Transverse colon (tissue), 4 donors: ENCODE results near the gene TFIP11. TPM values are rescaled to one million over a fixed set of nuclear protein-coding genes. Genes with fewer than 3 reads are reported as not detected.

Experiments used
- DNase-seq: peaks from one replicate; pipeline ENCODE4 v3.0.0-alpha.2; 2019
- H3K27ac ChIP-seq, 4 donors: fragments of 200-600 bp; sonication (generic); 2 replicates each; pipeline ENCODE4 v1.5.1; 2016 to 2018; ENCODE audit warnings: inconsistent platforms in 4 of 4
- H3K27me3 ChIP-seq: fragments of 200-600 bp; sonication (generic); 2 replicates; pipeline ENCODE4 v1.5.1; 2017; ENCODE audit warnings: inconsistent platforms
- H3K36me3 ChIP-seq, 4 donors: fragments of 200-600 bp; sonication (generic); 2 replicates each; pipeline ENCODE4 v1.5.1; 2017 to 2019; ENCODE audit warnings: inconsistent platforms in 4 of 4
- H3K4me1 ChIP-seq, 4 donors: fragments of 200-600 bp; sonication (generic); 2 replicates each; pipeline ENCODE4 v1.5.1; 2017 to 2020; ENCODE audit warnings: inconsistent platforms in 4 of 4
- H3K4me3 ChIP-seq, 4 donors: fragments of 200-600 bp; sonication (generic); 1 replicate in 1 of 4; 2 replicates in 3 of 4; pipeline versions ENCODE4 v1.5.1 to v1.6.1; 2017 to 2019; ENCODE audit warnings: inconsistent platforms in 4 of 4
- H3K9me3 ChIP-seq, 2 donors: fragments of 200-600 bp; sonication (generic); 2 replicates each; pipeline ENCODE4 v1.5.1; 2017 to 2019; ENCODE audit warnings: inconsistent platforms in 2 of 2
- EP300 ChIP-seq: sonication (generic); formaldehyde crosslinking; IDR thresholded peaks from one replicate; pipeline ENCODE4 v1.6.1; 2017; ENCODE audit warnings: antibody characterized with exemption, low read depth
- POLR2A ChIP-seq: fragments of 450-650 bp; IDR thresholded peaks from one replicate; pipeline ENCODE4 v1.6.1; 2016; ENCODE audit warnings: antibody characterized with exemption, mild to moderate bottlenecking, moderate library complexity
- POLR2AphosphoS5 ChIP-seq, 3 donors: sonication (generic); formaldehyde crosslinking; IDR thresholded peaks; one replicate each; pipeline ENCODE4 v1.6.1; 2016; ENCODE audit warnings: antibody characterized with exemption in 3 of 3
- WGBS, 2 donors: methylation state at CpG; one replicate each; pipeline ENCODE4 v1.1.5; 2018; ENCODE audit warnings: low coverage in 1 of 2; 5-methylcytosine and 5-hydroxymethylcytosine counted together
- in situ Hi-C, 4 donors: fragments of 200-750 bp; cut with MboI; loops; one replicate each; pipeline versions ENCODE4 v1.15.0 to v1.15.1; 2017; ENCODE audit warnings: low sequenced_read_pairs in 3 of 4, low pct_ligation_motif_present in 1 of 4, low pct_unique_long_range_greater_than_20kb in 1 of 4
- intact Hi-C: fragments of 100-400 bp; cut with DNase I; formaldehyde crosslinking; loops from one replicate; pipeline ENCODE4 v1.15.1; 2023; ENCODE audit warnings: low total_unique reads
- total RNA-seq, 4 donors: library from RNA; depleted of rRNA; stranded (reverse); fragments of >200 nt; gene quantifications; one replicate each; pipeline ENCODE4 v1.1.0, GENCODE V29; 2016
- TF ChIP-seq, protein P1 (sequence below), 5 experiments: fragments of 200-600 bp in 3 of 5; fragments of 450-650 bp in 2 of 5; sonication (generic) in 3 of 5; IDR thresholded peaks; 1 replicate in 2 of 5; 2 replicates in 3 of 5; pipeline ENCODE4 v1.5.1; 2016 to 2017; ENCODE audit warnings: antibody characterized with exemption in 5 of 5, inconsistent platforms in 3 of 5, mild to moderate bottlenecking in 2 of 5, moderate library complexity in 1 of 5

TFIP11 gene
- total RNA-seq, 4 donors from 2014 or later: 5.2 to 33.7 (median 31.1) TPM

DNA sequence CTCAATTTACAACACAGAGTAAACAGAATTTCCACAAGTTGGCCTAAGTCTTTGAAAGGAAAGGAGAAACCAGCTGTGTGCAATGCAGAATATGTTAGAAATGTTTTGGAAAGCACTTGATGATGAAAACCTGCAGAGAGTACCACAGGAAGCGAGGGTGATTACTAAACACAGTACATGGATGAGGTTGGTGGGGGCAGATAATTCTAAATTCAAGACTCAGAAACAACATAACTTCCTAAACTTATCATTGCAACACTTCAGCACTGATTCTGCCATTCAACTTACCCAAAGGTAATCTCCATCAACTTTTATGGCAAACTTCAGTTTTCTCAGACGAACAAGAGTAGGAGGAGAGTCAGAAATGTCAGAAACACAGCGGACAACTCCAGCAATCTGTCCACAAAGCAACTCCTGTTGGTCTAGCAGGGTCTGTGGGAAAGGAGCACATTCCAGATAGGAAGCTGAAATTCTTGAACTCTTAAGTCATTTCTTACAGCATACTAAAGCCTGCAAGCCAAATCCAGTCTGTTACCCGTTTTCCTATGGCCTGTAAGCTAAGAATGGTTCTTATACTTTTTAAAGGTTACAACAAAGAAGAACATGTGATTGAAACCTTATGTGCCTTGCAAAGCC, 35.5 kb downstream of the TFIP11 start:
- Histone ChIP-seq H3K27ac (no peak overlapping the region), H3K27me3 (no peaks in the 10 kb centered on the region), H3K9me3 (no peaks in the 10 kb centered on the region), H3K36me3 (peaks cover 0 to 42% (median 12%) of the 10 kb centered on the region in 4 donors), H3K4me1 (peaks cover 15 to 34% (median 27%) of the 10 kb centered on the region in 4 donors), H3K4me3 (no peak overlapping the region)
- no peak for DNase-seq
- TF ChIP-seq, protein P1, sequence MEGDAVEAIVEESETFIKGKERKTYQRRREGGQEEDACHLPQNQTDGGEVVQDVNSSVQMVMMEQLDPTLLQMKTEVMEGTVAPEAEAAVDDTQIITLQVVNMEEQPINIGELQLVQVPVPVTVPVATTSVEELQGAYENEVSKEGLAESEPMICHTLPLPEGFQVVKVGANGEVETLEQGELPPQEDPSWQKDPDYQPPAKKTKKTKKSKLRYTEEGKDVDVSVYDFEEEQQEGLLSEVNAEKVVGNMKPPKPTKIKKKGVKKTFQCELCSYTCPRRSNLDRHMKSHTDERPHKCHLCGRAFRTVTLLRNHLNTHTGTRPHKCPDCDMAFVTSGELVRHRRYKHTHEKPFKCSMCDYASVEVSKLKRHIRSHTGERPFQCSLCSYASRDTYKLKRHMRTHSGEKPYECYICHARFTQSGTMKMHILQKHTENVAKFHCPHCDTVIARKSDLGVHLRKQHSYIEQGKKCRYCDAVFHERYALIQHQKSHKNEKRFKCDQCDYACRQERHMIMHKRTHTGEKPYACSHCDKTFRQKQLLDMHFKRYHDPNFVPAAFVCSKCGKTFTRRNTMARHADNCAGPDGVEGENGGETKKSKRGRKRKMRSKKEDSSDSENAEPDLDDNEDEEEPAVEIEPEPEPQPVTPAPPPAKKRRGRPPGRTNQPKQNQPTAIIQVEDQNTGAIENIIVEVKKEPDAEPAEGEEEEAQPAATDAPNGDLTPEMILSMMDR (IDR thresholded peaks at IDR 0.05): no peak
- TF ChIP-seq POLR2AphosphoS5 (IDR thresholded peaks at IDR 0.05) (no peak), EP300 (no peak), POLR2A (no peak)
- 84 to 90% methylated on average over 4 of the region's 4 CpGs for WGBS, 2 donors
- in situ Hi-C loops (no loop called here), intact Hi-C loops (no loop called here)

DNA sequence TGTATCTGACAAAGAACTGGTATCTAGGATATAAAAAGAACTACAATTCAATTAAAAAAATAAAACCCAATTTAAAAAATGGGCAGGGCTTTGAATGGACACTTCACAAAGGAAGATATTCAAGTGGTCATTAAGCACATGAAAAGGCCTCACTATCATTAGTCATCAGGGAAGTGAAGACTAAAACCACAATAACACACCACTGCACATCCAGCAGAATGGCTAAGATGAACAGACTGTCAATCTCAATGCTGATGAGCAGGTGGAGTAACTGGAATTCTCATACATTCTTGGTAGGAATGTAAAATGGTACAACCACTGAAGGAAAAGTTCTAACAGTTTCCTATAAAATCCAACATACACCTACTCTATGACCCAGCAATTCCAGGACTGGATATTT, 37.6 kb downstream of the TFIP11 start:
- H3K36me3 ChIP-seq: peaks cover 0 to 61% (median 21%) of the 10 kb centered on the region in 4 donors
- TF ChIP-seq, protein P1 (IDR thresholded peaks at IDR 0.05): no peak
- TF ChIP-seq EP300 (no peak), POLR2AphosphoS5 (IDR thresholded peaks at IDR 0.05) (no peak), POLR2A (no peak)
- no peak for DNase-seq
- no peak overlapping the region for H3K4me3 ChIP-seq
- in situ Hi-C loops (no loop called here), intact Hi-C loops (no loop called here)
- no peaks in the 10 kb centered on the region for H3K27me3 ChIP-seq
- H3K9me3 ChIP-seq: no peaks in the 10 kb centered on the region
- H3K4me1 ChIP-seq: peaks cover 0 to 13% (median 8%) of the 10 kb centered on the region in 4 donors
- H3K27ac ChIP-seq: no peak overlapping the region

DNA sequence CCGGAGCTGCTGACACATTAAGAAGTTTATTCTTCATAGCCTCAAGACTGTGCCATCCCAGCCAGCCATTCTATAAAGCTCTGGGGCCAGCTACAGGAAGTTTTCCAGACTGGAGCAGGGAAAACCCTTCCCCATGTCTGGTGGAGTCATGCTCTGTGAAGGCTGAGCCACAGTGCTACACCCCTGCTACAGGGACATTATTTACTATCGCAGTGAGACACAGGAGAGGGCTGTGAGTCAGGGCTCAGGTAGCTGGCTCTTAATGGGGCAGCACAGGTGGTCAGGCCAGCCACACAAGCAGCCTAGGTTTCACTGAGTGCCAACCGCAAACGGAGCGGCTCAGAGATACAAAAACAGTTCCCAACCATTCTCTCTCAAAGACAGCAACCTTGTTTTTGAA, 40.8 kb downstream of the TFIP11 start:
- Histone ChIP-seq H3K27ac (no peak overlapping the region), H3K4me1 (no peaks in the 10 kb centered on the region), H3K9me3 (no peaks in the 10 kb centered on the region), H3K27me3 (no peaks in the 10 kb centered on the region), H3K4me3 (no peak overlapping the region), H3K36me3 (peaks cover 0 to 71% (median 33%) of the 10 kb centered on the region in 4 donors)
- in situ Hi-C loops: no loop called here
- 88 to 100% methylated on average over 3 to 5 of the region's 5 CpGs for WGBS, 2 donors
- no peak for TF ChIP-seq EP300
- no peak for TF ChIP-seq POLR2AphosphoS5 (IDR thresholded peaks at IDR 0.05)
- no peak for TF ChIP-seq POLR2A
- TF ChIP-seq, protein P1 (IDR thresholded peaks at IDR 0.05): no peak
- DNase-seq: no peak
- intact Hi-C loops: no loop called here

DNA sequence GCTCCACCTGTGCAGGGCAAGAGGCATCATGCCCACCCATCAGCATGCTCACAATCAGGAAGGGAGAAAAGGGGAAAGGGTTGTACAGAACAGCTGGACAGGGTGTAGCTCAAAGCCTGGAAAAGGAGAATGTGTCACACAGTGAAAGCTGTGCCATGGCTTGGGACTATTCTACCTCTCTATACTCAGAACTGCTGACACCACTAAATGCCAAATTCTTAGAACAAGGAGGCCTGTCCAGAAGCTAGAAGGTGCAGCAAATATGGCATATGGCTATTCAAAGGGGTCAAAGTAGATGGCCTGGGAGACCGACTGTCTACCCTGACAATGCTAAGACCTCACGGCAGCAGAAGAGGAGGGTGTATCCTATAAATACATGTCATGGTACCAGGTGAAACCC, 41.5 kb downstream of the TFIP11 start:
- no peak for DNase-seq
- Histone ChIP-seq H3K4me3 (no peak overlapping the region), H3K27ac (no peak overlapping the region), H3K36me3 (peaks cover 0 to 67% (median 32%) of the 10 kb centered on the region in 4 donors), H3K27me3 (no peaks in the 10 kb centered on the region), H3K4me1 (no peaks in the 10 kb centered on the region), H3K9me3 (no peaks in the 10 kb centered on the region)
- intact Hi-C loops (no loop called here), in situ Hi-C loops (no loop called here)
- no peak for TF ChIP-seq EP300
- TF ChIP-seq, protein P1 (IDR thresholded peaks at IDR 0.05): no peak
- TF ChIP-seq POLR2A: no peak
- no peak for TF ChIP-seq POLR2AphosphoS5 (IDR thresholded peaks at IDR 0.05)
- 100% methylated on average over 2 of the region's 2 CpGs; no CpG with 5 or more reads in 1 of the 2 donors for WGBS, 2 donors
